ENCODE data around the gene APEX1.
A peak's percentile ranks its signal among the peaks of the same experiment; 100 is the strongest.

The APEX1 gene

DNA sequence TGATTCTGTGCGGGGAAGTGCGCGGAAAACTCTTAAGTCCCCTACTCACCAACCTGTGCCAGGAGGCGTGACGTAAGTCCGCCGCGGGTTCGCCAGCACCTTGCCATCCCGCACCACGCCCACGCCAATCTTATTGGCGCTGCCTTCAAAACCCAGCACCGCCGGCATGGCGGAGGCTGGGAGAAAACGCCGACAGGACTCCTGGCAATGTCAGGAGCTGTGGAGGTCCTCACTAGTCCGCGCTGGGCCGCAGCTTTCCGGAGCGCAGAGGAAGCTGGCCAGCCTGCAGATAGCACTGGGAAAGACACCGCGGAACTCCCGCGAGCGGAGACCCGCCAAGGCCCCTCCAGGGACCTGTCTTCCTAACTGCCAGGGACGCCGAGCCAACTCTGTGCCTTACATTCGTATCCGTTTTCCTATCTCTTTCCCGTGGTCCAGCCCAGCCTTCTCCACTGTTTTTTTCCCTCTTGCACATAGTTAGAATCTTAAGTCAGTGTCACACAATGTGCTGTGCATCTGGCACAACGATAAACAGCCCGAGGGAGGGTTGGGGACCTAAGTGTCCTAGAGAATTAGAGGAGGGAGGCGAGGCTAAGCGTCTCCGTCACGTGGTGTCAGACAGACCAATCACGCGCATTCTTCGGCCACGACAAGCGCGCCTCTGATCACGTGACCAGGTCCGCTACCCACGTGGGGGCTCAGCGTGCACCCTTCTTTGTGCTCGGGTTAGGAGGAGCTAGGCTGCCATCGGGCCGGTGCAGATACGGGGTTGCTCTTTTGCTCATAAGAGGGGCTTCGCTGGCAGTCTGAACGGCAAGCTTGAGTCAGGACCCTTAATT is at the start of gene APEX1, which contains the start of gene OSGEP:
Gene APEX1 (plus strand): TSS at position 711 of the 839 bp plus-strand sequence. CDS start 420 bp downstream, outside the sequence.
Gene OSGEP (minus strand): TSS at position 297 of the 839 bp plus-strand sequence. CDS start 129 bp downstream, at position 168.
- FAIRE-seq = peak; percentile 97

DNA sequence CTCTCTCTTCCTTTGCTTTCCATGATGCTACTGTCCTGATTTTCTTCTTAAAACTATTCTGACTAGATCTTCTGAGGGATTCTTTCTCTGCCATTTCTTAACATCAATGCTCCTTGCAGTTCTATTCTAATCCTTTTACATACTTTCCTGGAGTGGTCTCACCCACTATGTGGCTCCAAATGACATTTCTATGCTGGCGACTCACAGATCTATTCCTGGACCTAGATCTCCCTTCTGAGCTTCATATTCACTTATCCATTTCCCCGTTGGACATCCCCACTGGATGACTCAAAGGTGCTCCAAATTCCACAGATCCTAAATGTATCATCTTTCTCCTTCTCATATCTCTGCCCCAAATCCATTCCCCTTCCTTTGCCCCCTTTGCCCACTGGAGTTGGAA is 45.8 kb upstream of the APEX1 start:
- FAIRE-seq = no peak

DNA sequence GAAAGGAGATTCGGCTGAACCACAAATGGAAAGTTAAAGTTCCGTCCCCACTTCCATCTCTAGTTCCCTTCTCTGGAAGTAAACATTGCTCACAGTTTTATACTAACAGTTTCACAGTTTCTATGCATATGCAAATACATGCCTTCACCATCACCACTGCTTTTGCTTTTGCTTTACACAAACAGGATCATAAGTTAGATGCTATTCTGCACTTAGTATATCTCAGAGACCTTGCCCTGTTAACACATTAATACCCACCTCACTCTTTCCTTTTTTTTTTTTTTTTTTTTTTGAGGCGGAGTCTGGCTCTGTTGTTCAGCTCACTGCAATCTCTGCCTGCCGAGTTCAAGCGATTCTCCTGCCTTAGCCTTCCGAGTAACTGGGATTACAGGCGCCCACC is 42.6 kb upstream of the APEX1 start:
- no peak for FAIRE-seq

- no peak for FAIRE-seq
Observed at GRCh38 chr14:20412876-20413743, 41.9 kb upstream of the APEX1 start, which contains the start of gene TEP1. TEP1 (minus strand) TSS chr14:20413501; CDS start chr14:20408439, 5,062 bp downstream.

DNA sequence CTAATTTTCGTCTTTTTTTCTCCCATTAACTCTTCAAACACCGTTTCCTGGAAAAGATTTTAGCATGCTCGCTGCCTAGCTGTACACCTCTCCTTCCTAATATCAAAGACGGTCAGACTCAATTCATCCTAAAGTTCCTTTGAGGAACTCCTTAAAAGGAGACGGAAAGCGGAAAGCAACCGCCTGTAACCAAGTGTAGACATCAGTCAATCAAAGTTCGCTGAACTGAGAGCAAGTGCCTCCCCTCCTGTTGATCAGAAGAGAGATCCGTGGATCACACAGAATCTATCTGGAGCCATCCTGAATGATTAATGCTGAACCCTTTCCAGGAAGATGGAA is 41.3 kb upstream of the APEX1 start:
- FAIRE-seq = no peak

DNA sequence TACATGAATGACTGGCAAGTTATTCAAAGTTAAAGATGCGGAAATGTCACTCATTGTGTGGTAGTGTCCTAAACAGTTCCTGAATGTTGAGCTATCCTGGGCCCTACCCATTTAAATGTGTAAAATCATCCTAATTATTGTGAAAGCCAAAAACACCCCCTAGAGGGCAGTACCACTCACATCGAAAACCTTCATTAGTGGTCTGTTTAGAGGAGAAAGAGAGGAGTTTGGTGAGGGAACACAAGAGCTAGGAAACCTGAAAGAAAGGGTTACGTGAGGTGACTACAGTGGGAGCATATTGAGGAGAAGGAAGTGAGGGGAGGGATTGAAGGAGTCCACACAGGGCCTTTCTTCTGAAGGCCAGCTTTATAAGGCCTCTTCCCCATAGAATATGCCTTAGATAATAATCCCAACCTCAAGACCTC is 39.2 kb upstream of the APEX1 start:
- peak; percentile 83 for FAIRE-seq

GRCh38 chr14:20416223-20416622 is 38.8 kb upstream of the APEX1 start:
- FAIRE-seq = no peak

GRCh38 chr14:20417250-20418186 is 37.5 kb upstream of the APEX1 start:
- FAIRE-seq = no peak

DNA sequence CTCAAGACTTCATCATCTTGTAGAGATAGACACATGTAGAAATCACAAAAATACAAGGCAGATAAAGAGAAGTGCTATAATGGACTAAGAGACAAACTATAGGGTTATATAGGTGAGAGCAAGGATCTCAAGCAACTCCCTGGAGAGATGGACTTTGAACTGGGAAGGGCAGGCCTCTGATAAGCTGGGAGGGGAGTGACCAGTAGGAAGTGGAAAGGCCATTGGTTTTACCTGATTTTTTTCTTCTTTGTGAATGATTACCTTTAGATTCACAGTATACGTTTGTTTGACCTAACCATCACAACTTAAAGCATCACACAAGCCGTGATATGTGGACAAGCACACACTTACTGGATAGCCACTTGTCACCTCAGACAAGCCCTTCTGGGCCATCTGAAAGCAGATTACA is 36.5 kb upstream of the APEX1 start:
- FAIRE-seq = no peak

DNA sequence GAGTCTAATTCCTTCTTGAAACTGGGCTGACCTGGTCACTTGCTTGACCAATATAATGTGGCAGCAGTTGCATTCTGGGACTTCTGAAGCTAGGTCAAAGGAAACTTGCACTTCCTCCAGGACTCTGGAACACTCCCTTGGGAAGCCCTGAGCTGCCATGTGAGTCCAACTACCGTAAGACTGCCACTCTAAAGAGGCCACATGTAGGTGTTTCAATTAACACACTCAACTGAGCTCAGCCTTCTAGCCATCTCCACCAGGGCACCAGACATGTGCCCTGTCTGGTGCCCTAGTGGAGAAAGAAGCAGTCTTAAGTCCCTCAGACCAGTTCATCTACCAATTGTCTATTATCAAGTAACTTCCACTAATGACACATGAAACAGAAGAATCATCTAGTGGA is 35.6 kb upstream of the APEX1 start:
- FAIRE-seq = no peak

GRCh38 chr14:20421267-20421666 is 33.8 kb upstream of the APEX1 start:
- no peak for FAIRE-seq

- FAIRE-seq = no peak
Observed at GRCh38 chr14:20422886-20423285, 32.1 kb upstream of the APEX1 start.

GRCh38 chr14:20424851-20425250 is 30.2 kb upstream of the APEX1 start:
- no peak for FAIRE-seq

GRCh38 chr14:20427231-20428009 is 27.6 kb upstream of the APEX1 start:
- no peak for FAIRE-seq

- no peak for FAIRE-seq
Observed at GRCh38 chr14:20428010-20428365, 27.0 kb upstream of the APEX1 start.

DNA sequence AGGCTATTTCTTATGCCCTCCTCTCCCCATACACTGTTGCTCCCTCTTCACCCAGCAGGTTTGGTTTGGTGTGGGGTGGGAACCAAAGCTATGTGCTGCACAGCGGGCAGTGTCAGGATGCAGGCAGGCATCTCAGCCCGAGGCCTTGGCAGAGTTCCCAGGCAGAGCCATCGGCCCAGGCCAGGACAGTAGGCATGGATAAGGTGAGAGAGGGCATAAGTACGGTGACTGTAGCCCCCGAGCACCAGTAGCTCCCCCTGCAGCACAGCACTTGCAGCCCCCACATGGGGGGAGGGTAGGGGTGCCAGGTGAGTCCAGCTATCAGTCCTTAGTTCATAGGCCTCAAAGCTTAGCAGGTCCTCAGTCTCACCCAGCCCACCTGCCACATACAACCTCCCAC is 26.2 kb upstream of the APEX1 start:
- FAIRE-seq = no peak

DNA sequence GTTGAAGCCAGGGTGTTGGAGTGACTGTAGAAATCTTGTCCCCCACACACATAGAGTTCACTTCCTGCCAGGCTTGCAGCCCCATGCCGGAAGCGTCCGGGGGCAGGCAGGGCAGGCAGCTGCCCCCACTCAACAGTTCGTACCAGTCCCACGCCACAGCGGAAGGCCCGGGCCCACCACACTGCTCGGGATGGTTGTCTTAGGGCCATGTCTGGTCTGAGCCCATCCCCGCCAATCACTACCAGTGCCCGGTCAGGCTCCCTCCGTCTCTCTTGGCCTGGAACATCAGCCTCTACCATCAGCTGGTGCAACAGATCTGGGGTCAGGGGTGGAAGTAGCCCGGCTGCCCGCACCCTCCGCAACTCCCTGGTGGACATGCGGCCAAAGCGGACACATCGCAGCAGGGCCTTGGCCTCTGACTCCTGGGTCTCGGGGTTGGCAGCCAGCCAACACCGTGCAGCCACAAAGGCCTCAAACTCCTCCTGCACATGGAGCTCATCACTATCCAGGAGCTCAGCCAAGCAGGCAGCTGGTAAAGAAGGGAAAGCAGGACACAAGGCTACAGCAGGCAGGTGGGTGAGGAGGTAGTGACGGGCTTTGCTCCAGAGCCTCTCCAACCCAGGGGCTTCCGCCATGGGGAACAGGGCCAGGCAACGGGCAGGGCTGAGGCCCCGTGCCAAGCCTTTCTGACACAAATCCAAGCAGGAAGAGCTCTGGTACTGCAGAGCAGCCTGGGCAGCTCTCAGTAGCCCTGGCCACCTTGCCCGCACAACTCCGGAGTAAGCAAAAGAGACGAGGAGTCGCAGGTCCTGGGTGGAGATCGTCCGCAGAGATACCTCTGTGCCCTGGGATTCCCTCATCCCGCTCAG is 25.0 kb upstream of the APEX1 start:
- FAIRE-seq = no peak

DNA sequence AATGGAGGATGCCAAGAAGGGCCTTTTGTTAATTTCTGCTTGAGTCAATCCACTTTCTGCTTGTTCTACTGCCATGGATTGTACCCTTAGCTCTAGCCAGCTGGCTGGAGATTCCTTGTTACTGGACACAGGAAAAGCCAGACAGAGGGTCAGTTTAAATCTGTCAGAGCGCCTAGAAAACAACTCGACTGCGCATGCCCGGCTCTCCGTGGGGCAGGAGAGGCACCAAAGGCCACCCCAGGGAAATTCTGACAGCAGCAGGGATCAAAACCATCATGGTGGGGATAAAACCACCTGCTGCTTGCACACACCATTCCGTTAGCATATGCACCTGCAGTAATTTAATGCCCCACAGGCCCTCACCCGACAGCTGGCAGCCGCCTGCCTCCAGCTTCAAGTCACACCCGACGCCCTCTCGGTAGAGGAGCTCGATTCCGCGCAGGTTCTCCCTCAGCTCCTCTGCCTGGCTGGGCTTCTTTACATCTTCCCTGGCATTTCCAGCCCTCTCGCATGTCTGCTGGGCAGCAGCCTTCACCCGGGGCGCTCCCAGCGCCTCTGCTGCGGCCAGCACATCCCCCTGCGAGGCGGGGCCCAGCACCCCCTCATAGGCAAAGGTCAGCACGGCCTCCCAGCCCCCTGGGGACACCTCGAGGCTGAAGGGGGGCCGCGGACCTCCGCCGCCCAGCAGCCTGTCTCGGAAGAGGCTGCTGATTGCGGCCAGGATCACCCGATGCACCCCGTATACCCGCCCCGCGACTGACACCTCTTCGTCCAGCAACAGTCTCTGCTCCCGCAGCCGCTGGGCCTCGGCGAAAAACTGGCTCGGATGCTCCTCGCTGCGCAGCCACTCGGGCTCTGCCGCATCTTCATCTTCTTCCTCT is 20.1 kb upstream of the APEX1 start:
- no peak for FAIRE-seq

GRCh38 chr14:20435582-20436362 is 19.3 kb upstream of the APEX1 start, which contains the start of gene KLHL33:
KLHL33 (minus strand) TSS chr14:20436166; CDS start chr14:20435811, 355 bp downstream.
- FAIRE-seq = no peak

Measured in G401.6 (cell line).